ENCODE results near the gene ST7L. TPM values are rescaled to one million over a fixed set of nuclear protein-coding genes. Genes with fewer than 3 reads are reported as not detected.

ST7L gene
- total and polyA plus RNA-seq, 2 donors from 2014 or later: 12.9 to 20.6 TPM

DNA sequence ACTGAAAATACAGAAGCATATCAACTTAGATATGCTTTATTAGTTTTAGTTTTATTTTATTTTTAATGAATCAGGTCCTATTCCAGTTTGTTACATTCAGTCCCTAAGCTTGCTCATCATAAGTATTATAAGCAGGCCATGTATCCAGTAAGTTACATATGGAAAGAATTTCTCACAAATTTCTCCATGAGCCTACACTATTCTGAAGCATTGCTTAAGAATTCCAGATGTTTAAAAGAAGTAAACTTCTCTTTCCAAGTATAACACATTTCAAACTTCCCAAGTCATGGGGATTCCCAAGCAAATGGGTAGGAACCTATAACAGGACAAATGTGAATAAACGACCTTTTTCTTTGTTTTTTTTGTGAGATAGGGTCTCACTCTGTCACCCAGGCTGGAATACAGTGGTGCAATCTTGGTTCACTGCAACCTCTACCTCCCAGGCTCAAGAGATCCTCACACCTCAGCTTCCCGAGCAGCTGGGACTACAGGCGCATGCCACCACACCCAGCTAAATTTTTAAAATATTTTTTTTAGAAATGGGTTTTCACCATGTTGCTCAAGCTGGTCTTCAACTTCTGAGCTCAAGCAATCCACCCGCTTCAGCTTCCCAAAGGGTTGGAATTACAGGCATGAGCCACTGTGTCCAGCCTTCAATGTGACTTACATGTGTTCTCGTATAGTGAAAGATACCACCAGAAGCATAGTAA is 39.0 kb downstream of the ST7L start:
- FAIRE-seq (no peak), DNase-seq (no peak)
- no peaks in the 10 kb centered on the region for H3K27me3 ChIP-seq (ENCODE audit: control insufficient read depth, insufficient read depth, low read length)
- H3K27ac ChIP-seq (ENCODE audit: low read depth in 2 of 2, low read length in 2 of 2): no peak overlapping the region
- no peak overlapping the region for H3K4me3 ChIP-seq (ENCODE audit: low read length in 3 of 3)
- intact Hi-C loops (cut with DNase I): no loop called here
- TF ChIP-seq, protein P1, sequence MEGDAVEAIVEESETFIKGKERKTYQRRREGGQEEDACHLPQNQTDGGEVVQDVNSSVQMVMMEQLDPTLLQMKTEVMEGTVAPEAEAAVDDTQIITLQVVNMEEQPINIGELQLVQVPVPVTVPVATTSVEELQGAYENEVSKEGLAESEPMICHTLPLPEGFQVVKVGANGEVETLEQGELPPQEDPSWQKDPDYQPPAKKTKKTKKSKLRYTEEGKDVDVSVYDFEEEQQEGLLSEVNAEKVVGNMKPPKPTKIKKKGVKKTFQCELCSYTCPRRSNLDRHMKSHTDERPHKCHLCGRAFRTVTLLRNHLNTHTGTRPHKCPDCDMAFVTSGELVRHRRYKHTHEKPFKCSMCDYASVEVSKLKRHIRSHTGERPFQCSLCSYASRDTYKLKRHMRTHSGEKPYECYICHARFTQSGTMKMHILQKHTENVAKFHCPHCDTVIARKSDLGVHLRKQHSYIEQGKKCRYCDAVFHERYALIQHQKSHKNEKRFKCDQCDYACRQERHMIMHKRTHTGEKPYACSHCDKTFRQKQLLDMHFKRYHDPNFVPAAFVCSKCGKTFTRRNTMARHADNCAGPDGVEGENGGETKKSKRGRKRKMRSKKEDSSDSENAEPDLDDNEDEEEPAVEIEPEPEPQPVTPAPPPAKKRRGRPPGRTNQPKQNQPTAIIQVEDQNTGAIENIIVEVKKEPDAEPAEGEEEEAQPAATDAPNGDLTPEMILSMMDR (IDR thresholded peaks at IDR 0.05; ENCODE audit: borderline replicate concordance, extremely low read depth, insufficient read depth): no peak
- no peaks in the 10 kb centered on the region for H3K9me3 ChIP-seq (ENCODE audit: control insufficient read depth in 2 of 3, insufficient read depth in 1 of 3, low read length in 3 of 3)
- H3K9ac ChIP-seq (ENCODE audit: low read length in 3 of 3): no peak overlapping the region
- peaks cover 5 to 17% (median 13%) of the 10 kb centered on the region in 3 donors for H3K36me3 ChIP-seq (ENCODE audit: control insufficient read depth in 2 of 3, insufficient read depth in 3 of 3, low read length in 3 of 3)
- peaks cover 0 to 2% (median 0%) of the 10 kb centered on the region in 3 donors for H3K4me1 ChIP-seq (ENCODE audit: control insufficient read depth in 2 of 3, insufficient read depth in 2 of 3, low read depth in 1 of 3, low read length in 3 of 3)

DNA sequence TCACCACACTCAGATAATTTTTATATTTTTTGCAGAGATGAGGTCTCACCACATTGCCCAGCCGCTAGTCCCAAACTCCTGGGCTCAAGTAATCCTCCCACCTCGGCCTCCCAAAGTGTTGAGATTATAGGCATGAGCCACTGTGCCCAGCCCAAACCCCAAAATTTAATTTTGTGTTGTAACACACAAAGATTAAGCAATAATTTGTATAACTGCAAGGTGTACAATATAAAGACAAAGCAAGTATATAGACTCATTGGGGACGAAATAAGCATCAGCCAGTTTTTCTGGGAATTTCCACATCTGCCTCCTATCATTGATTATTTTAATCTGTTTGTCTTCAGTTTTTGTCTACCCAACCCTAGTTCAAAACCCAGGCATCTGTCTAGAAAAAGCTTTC is 42.7 kb downstream of the ST7L start:
- Histone ChIP-seq H3K9me3 (ENCODE audit: control insufficient read depth in 2 of 3, insufficient read depth in 1 of 3, low read length in 3 of 3) (no peaks in the 10 kb centered on the region), H3K4me1 (ENCODE audit: control insufficient read depth in 2 of 3, insufficient read depth in 2 of 3, low read depth in 1 of 3, low read length in 3 of 3) (no peaks in the 10 kb centered on the region), H3K27ac (ENCODE audit: low read depth in 2 of 2, low read length in 2 of 2) (no peak overlapping the region), H3K4me3 (ENCODE audit: low read length in 3 of 3) (no peak overlapping the region), H3K9ac (ENCODE audit: low read length in 3 of 3) (no peak overlapping the region), H3K27me3 (ENCODE audit: control insufficient read depth, insufficient read depth, low read length) (no peaks in the 10 kb centered on the region), H3K36me3 (ENCODE audit: control insufficient read depth in 2 of 3, insufficient read depth in 3 of 3, low read length in 3 of 3) (peaks cover 10 to 15% (median 15%) of the 10 kb centered on the region in 3 donors)
- intact Hi-C loops (cut with DNase I): no loop called here
- TF ChIP-seq, protein P1 (IDR thresholded peaks at IDR 0.05; ENCODE audit: borderline replicate concordance, extremely low read depth, insufficient read depth): no peak
- DNase-seq (no peak), FAIRE-seq (no peak)

- intact Hi-C loops (cut with DNase I): no loop called here
- no peak for FAIRE-seq
These were observed 43.7 kb downstream of the ST7L start for GRCh38 chr1:112575154-112575804.

More at GRCh38 chr1:112575154-112575804, 43.7 kb downstream of the ST7L start:
- no peaks in the 10 kb centered on the region for H3K9me3 ChIP-seq (ENCODE audit: control insufficient read depth in 2 of 3, insufficient read depth in 1 of 3, low read length in 3 of 3)
- H3K9ac ChIP-seq (ENCODE audit: low read length in 3 of 3): no peak overlapping the region
- no peaks in the 10 kb centered on the region for H3K27me3 ChIP-seq (ENCODE audit: control insufficient read depth, insufficient read depth, low read length)
- no peak overlapping the region for H3K4me3 ChIP-seq (ENCODE audit: low read length in 3 of 3)
- H3K27ac ChIP-seq (ENCODE audit: low read depth in 2 of 2, low read length in 2 of 2): no peak overlapping the region
- TF ChIP-seq, protein P1 (IDR thresholded peaks at IDR 0.05; ENCODE audit: borderline replicate concordance, extremely low read depth, insufficient read depth): no peak
- DNase-seq: no peak
- H3K4me1 ChIP-seq (ENCODE audit: control insufficient read depth in 2 of 3, insufficient read depth in 2 of 3, low read depth in 1 of 3, low read length in 3 of 3): no peaks in the 10 kb centered on the region
- H3K36me3 ChIP-seq (ENCODE audit: control insufficient read depth in 2 of 3, insufficient read depth in 3 of 3, low read length in 3 of 3): peaks cover 10 to 15% (median 15%) of the 10 kb centered on the region in 3 donors

All from kidney (tissue), 14 donors.